Measurements from ENCODE around the gene ZBTB16.

ZBTB16 gene

GRCh38 chr11:114283422-114283821 is 223.9 kb downstream of the ZBTB16 start:
- no peak for DNase-seq (ENCODE audit: low read depth)
- TF ChIP-seq CTCF (conservative IDR thresholded peaks at IDR 0.05; ENCODE audit: low read depth, low read length) = no peak
- no peak overlapping the region for H3K4me3 ChIP-seq (ENCODE audit: low read depth, low read length)

- no peak overlapping the region for H3K4me3 ChIP-seq (ENCODE audit: low read depth, low read length)
- no peak for TF ChIP-seq CTCF (conservative IDR thresholded peaks at IDR 0.05; ENCODE audit: low read depth, low read length)
- DNase-seq (ENCODE audit: low read depth) = no peak
Observed at GRCh38 chr11:114284021-114284420, 224.5 kb downstream of the ZBTB16 start.

- TF ChIP-seq CTCF (conservative IDR thresholded peaks at IDR 0.05; ENCODE audit: low read depth, low read length) = no peak
- DNase-seq (ENCODE audit: low read depth) = no peak
- H3K4me3 ChIP-seq (ENCODE audit: low read depth, low read length) = no peak overlapping the region
Observed at GRCh38 chr11:114284914-114285313, 225.4 kb downstream of the ZBTB16 start.

- H3K4me3 ChIP-seq (ENCODE audit: low read depth, low read length) = no peak overlapping the region
- no peak for TF ChIP-seq CTCF (conservative IDR thresholded peaks at IDR 0.05; ENCODE audit: low read depth, low read length)
- DNase-seq (ENCODE audit: low read depth) = no peak
Observed at GRCh38 chr11:114285599-114285998, 226.1 kb downstream of the ZBTB16 start.

- DNase-seq (ENCODE audit: low read depth) = no peak
- no peak overlapping the region for H3K4me3 ChIP-seq (ENCODE audit: low read depth, low read length)
- no peak for TF ChIP-seq CTCF (conservative IDR thresholded peaks at IDR 0.05; ENCODE audit: low read depth, low read length)
Observed at GRCh38 chr11:114286229-114286628, 226.7 kb downstream of the ZBTB16 start.

GRCh38 chr11:114287154-114287553 is 227.6 kb downstream of the ZBTB16 start:
- no peak overlapping the region for H3K4me3 ChIP-seq (ENCODE audit: low read depth, low read length)
- TF ChIP-seq CTCF (conservative IDR thresholded peaks at IDR 0.05; ENCODE audit: low read depth, low read length) = no peak
- no peak for DNase-seq (ENCODE audit: low read depth)

- DNase-seq (ENCODE audit: low read depth) = no peak
Observed at GRCh38 chr11:114288136-114288535, 228.6 kb downstream of the ZBTB16 start.

More at GRCh38 chr11:114288136-114288535, 228.6 kb downstream of the ZBTB16 start:
- no peak overlapping the region for H3K4me3 ChIP-seq (ENCODE audit: low read depth, low read length)
- TF ChIP-seq CTCF (conservative IDR thresholded peaks at IDR 0.05; ENCODE audit: low read depth, low read length) = no peak
